ENCODE measurements around the gene TEX11.
"Not testable (repeated sequence)": the region's sequence is repeated elsewhere in the genome, so short reads cannot be mapped to it uniquely, and the experiment has no call there.

The TEX11 gene

GRCh38 chrX:70808942-70809940 is 99.3 kb downstream of the TEX11 start:
- POLR2A ChIA-PET: no interaction called here
- CTCF ChIA-PET: no interaction called here

DNA sequence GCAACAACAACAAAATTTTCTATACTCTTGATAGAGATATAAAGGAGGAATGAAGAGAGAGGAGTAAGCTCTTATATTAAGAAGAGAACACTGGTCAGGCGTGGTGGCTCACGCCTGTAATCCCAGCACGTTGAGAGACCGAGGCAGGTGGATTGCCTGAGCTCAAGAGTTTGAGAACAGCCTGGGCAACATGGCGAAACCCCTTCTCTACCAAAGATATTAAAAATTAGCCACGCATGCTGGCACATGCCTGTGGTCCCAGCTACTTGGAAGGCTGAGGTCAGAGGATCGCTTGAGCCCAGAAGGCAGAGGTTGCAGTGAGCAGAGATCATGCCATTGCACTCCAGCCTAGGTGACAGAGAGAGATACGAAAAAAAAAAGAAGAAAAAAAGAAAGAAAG is 102.4 kb downstream of the TEX11 start:
- H3K9me3 ChIP-seq (ENCODE audit: control insufficient read depth, insufficient read depth, low read depth, low read length): no peaks in the 10 kb centered on the region
- no peaks in the 10 kb centered on the region for H3K36me3 ChIP-seq (ENCODE audit: control insufficient read depth in 2 of 2, insufficient read depth in 1 of 2, low read length in 2 of 2)
- ChIA-PET POLR2A (no interaction called here), CTCF (no interaction called here)
- no peak overlapping the region for H3K27ac ChIP-seq (ENCODE audit: extremely low read depth, low read depth, low read length)
- no peak overlapping the region for H3K4me3 ChIP-seq (ENCODE audit: low read depth, low read length)
- no peaks in the 10 kb centered on the region for H3K4me1 ChIP-seq (ENCODE audit: control insufficient read depth, insufficient read depth, low read length)
- TF ChIP-seq ZNF670 (tag by site-specific recombination; IDR thresholded peaks at IDR 0.05; ENCODE audit: low read depth) (no peak), YY2 (tag by site-specific recombination; IDR thresholded peaks at IDR 0.05) (no peak), ZNF510 (tag by site-specific recombination; IDR thresholded peaks at IDR 0.05; ENCODE audit: insufficient replicate concordance) (no peak), ZSCAN30 (tag by site-specific recombination; IDR thresholded peaks at IDR 0.05) (no peak), SP7 (tag by site-specific recombination; IDR thresholded peaks at IDR 0.05) (no peak), ZNF175 (tag by site-specific recombination; IDR thresholded peaks at IDR 0.05) (no peak), ZNF785 (tag by site-specific recombination; IDR thresholded peaks at IDR 0.05) (no peak), ZNF148 (tag by site-specific recombination; IDR thresholded peaks at IDR 0.05; ENCODE audit: borderline replicate concordance) (no peak), ZBTB48 (tag by site-specific recombination; IDR thresholded peaks at IDR 0.05) (no peak), SP3 (tag by site-specific recombination; IDR thresholded peaks at IDR 0.05) (no peak), ZNF555 (tag by site-specific recombination; conservative IDR thresholded peaks at IDR 0.05) (no peak), PRDM6 (tag by site-specific recombination; IDR thresholded peaks at IDR 0.05) (no peak), KLF7 (tag by site-specific recombination; IDR thresholded peaks at IDR 0.05; ENCODE audit: borderline replicate concordance) (no peak)

More at GRCh38 chrX:70808942-70809940, 99.3 kb downstream of the TEX11 start:
- H3K4me3 ChIP-seq (ENCODE audit: low read depth, low read length): no peak overlapping the region
- H3K4me1 ChIP-seq (ENCODE audit: control insufficient read depth, insufficient read depth, low read length): no peaks in the 10 kb centered on the region
- TF ChIP-seq ZNF248 (tag by site-specific recombination; IDR thresholded peaks at IDR 0.05) (no peak), ZNF324 (tag by site-specific recombination; IDR thresholded peaks at IDR 0.05) (no peak), ZNF121 (tag by site-specific recombination; IDR thresholded peaks at IDR 0.05) (no peak), ZNF677 (tag by site-specific recombination; IDR thresholded peaks at IDR 0.05) (no peak), ZNF292 (tag by site-specific recombination; IDR thresholded peaks at IDR 0.05; ENCODE audit: borderline replicate concordance, low read depth) (no peak), INSM2 (tag by site-specific recombination; IDR thresholded peaks at IDR 0.05) (no peak), ZNF791 (tag by site-specific recombination; IDR thresholded peaks at IDR 0.05) (no peak), ZNF138 (tag by site-specific recombination; IDR thresholded peaks at IDR 0.05; ENCODE audit: borderline replicate concordance) (no peak), ZNF202 (tag by site-specific recombination; IDR thresholded peaks at IDR 0.05; ENCODE audit: borderline replicate concordance) (no peak), ZNF610 (tag by site-specific recombination; IDR thresholded peaks at IDR 0.05; ENCODE audit: borderline replicate concordance) (no peak)
- TF ChIP-seq, protein P1, sequence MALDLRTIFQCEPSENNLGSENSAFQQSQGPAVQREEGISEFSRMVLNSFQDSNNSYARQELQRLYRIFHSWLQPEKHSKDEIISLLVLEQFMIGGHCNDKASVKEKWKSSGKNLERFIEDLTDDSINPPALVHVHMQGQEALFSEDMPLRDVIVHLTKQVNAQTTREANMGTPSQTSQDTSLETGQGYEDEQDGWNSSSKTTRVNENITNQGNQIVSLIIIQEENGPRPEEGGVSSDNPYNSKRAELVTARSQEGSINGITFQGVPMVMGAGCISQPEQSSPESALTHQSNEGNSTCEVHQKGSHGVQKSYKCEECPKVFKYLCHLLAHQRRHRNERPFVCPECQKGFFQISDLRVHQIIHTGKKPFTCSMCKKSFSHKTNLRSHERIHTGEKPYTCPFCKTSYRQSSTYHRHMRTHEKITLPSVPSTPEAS (tag by site-specific recombination; IDR thresholded peaks at IDR 0.05): no peak
- no peaks in the 10 kb centered on the region for H3K36me3 ChIP-seq (ENCODE audit: control insufficient read depth in 2 of 2, insufficient read depth in 1 of 2, low read length in 2 of 2)
- H3K27ac ChIP-seq (ENCODE audit: extremely low read depth, low read depth, low read length): no peak overlapping the region
- no peaks in the 10 kb centered on the region for H3K9me3 ChIP-seq (ENCODE audit: control insufficient read depth, insufficient read depth, low read depth, low read length)

- H3K4me3 ChIP-seq (ENCODE audit: low read depth, low read length); CTCF ChIA-PET; H3K27ac ChIP-seq (ENCODE audit: extremely low read depth, low read depth, low read length); H3K4me1 ChIP-seq (ENCODE audit: control insufficient read depth, insufficient read depth, low read length); POLR2A ChIA-PET; H3K9me3 ChIP-seq (ENCODE audit: control insufficient read depth, insufficient read depth, low read depth, low read length); H3K36me3 ChIP-seq (ENCODE audit: control insufficient read depth in 2 of 2, insufficient read depth in 1 of 2, low read length in 2 of 2): not testable (repeated sequence)
Observed at GRCh38 chrX:70796742-70797141, 111.8 kb downstream of the TEX11 start.
